ENCODE measurements around the gene SRXN1.
A peak's percentile ranks its signal among the peaks of the same experiment; 100 is the strongest.
"Not testable (repeated sequence)": the region's sequence is repeated elsewhere in the genome, so short reads cannot be mapped to it uniquely, and the experiment has no call there.

The SRXN1 gene

DNA sequence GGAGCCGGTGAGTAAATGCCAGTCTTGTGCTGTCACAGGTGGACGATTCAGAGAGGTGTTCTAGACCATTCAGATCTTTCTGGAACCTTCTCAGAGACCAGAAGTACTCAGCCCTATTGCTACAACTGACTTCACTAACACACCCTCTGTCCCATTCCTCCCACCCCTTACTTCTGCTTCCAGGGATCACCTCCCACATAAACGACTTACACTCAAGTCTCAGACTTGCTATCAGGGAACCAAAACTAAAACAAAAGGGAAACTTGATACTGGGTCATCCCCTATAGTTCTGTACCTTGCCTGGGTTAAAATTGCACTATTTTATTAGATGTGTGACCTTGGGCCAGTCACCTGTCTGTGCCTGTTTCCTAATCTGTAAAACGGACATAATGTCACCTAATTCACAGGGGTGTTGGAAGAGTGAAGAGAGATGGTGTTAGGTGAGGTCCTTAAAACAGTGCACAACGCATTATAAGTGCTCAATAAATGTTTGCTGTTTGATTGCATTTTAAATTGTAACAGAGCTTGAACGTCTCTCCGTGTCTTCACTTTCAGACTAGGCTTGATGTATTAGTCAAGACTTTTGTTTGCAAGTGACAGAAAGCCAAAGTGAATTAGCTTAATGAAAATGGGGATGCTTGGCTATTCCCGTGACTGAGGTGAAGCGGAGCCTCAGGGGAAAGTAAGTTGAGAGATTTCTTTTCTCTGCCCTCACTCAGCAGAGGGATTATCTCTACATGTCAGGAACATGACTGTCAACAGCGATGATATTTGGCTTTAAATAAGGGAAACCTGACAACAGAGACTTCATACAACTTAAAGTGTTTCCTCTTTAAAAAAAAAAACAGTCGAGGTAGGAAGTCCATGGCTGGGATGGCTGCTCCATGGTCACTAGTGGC is 3.0 kb upstream of the SRXN1 start:
- no peak for DNase-seq (ENCODE audit: low read depth)

DNA sequence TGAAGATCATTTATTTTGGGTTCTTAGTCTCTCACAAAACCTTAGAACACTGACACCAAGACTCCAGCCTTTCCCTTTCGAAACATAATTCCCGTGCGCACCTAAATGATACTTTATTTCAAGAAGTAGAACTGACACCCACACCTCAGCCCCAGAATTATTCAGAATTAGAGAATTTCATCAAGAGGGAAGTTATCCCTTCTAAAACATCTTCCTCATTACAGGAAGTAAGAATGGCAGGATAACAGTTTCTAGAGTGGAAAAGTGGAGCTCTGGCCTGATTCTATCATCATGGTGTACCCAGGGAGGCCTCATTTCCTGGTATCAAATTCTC is 1.4 kb upstream of the SRXN1 start:
- DNase-seq (ENCODE audit: low read depth), result no peak

- no peak for DNase-seq (ENCODE audit: low read depth)
Observed at GRCh38 chr20:653590-654416, 803 bp upstream of the SRXN1 start.

DNA sequence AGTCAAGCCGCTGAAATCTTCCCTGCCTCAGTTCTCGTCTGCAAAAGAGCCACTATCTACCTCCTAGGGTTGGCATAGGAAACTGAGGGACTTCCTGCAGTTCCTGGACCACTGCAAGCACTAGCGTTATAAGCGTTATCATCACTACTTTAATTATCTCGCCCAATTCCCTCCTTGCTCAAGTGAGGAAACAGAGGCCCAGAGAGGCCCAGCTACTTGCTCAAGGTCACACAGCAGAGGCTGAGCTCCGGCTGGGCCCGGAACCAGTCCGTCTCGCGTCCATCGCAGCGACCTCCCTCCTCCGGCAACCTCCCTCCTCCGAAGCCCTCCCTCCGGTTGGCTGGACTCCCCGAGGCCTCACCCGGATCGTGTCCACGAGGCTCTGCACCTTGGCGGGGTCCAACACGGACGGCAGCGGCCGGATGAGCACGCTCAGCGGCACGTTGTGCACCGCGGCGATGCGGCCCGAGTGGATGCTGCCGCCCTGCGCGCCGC is 338 bp downstream of the SRXN1 start:
- peak; percentile 53 for DNase-seq (ENCODE audit: low read depth)

DNA sequence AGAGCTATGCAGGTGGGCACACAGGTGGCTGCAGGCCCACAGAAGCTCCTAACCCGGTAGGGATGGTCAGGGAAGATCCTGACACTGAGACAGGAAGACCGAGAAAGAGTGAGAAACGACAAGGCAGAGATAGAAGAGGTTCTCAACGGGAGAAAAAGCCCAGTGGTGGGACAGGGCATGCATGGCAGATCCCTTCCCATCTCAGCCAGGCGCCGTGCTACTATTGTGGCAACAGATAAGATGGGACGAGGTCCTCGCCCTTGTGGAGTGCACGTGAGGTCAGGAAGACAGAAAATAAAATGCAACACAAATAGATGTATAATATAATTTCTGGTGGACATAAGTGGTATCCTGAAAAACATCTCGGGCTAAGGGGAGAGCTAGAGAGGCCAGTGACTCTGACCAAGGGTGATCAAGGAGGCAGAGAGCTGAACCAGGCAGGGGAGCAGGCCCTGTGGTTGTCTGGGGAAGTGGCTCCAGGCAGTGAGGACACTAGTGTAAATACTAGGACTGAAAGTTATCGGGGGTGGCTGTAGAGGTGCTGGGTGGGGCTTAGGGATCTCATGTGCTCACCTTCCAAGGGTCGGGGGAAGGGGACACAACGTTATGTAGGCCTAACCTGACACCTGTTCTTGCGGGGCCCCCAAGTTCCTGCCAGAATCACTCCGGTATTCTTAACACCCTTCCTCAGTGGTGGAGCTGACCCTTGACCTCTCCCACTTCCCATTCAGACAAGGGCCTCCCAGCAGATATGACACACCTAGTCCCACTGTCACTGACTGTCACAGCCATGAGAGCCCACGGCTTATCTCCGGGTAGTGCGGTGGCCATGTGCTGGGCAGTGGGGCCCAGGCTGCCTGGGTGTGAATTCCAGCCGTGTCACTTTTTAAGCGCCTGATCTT is 1.0 kb downstream of the SRXN1 start:
- no peak for DNase-seq (ENCODE audit: low read depth)

- no peak for DNase-seq (ENCODE audit: low read depth)
Observed at GRCh38 chr20:650954-651353, 2.0 kb downstream of the SRXN1 start.

DNA sequence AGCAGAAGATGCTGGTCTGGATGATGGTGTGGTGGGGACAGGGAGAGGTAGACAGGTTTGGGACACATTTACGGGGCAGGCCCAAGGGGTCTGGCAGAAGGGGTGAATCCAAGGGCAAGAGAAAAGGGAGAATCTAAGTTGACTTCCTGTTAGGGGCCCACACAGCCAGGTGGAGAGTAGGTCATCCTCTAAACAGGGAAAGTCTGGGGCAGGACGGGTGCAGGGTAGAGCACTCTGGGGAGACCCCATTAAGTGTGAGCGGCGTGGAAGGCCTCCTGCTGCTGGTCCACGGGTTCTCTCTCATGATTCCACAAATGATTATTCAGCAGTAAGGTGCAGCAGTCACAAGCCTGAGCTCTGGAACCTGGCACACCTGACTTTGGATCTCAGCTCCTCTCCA is 2.7 kb downstream of the SRXN1 start:
- DNase-seq (ENCODE audit: low read depth), result no peak

DNA sequence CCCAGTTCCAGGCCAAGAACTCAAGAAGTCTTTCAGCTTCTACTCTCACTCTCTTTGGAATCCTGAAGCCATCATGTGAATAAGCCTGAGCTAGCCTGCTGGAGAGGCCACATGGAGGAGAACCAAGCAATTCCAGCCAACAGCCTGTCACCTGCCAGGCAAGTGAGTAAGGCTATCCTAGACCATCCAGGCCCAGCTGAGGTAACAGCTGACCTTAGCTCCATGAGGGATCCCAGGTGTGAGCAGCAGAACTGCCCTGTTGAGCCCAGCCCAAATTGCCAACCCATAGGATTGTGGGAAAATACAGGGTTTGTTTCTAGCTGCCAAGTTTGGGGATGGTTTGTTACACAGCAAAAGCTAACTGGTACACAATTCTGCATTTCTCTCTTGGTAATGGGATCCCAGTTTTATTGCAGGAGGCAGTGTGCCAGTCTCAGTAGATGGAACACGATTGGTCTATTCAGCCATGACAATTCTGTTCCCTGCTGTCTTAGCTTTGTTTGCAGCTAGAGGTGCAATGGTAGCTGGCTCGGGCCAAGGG is 5.5 kb downstream of the SRXN1 start:
- no peak for DNase-seq (ENCODE audit: low read depth)

DNA sequence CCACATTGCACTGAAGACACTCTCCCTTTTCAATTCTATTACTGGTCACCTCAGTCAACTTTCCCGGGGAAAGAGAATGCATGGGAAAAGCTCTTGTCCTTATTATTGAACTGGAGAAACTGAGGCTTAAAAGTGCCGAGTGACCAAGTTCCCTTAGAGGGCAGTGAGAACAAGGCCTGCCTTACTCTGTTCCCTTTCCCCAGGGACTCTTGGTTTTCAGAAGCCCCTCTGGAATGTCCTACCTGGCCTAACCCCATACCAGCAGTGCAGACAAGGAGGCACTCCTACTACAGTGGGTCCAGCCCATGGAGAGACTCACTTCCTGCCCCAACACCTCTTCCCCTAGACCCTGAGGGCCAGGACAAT is 6.1 kb downstream of the SRXN1 start:
- DNase-seq (ENCODE audit: low read depth), result no peak

- no peak for DNase-seq (ENCODE audit: low read depth)
Observed at GRCh38 chr20:646107-646867, 6.7 kb downstream of the SRXN1 start.

GRCh38 chr20:645318-646106 is 7.5 kb downstream of the SRXN1 start:
- DNase-seq (ENCODE audit: low read depth), result peak; percentile 57

GRCh38 chr20:644692-645317 is 8.2 kb downstream of the SRXN1 start:
- no peak for DNase-seq (ENCODE audit: low read depth)

GRCh38 chr20:642398-643174 is 10.4 kb downstream of the SRXN1 start:
- DNase-seq (ENCODE audit: low read depth), result no peak

- DNase-seq (ENCODE audit: low read depth), result not testable (repeated sequence)
Observed at GRCh38 chr20:642013-642397, 11.0 kb downstream of the SRXN1 start.

- DNase-seq (ENCODE audit: low read depth), result peak; percentile 16
Observed at GRCh38 chr20:641516-641875, 11.5 kb downstream of the SRXN1 start.

GRCh38 chr20:640674-641515 is 12.1 kb downstream of the SRXN1 start:
- no peak for DNase-seq (ENCODE audit: low read depth)

- DNase-seq (ENCODE audit: low read depth), result no peak
Observed at GRCh38 chr20:638579-638978, 14.4 kb downstream of the SRXN1 start.

- DNase-seq (ENCODE audit: low read depth), result no peak
Observed at GRCh38 chr20:637559-637958, 15.4 kb downstream of the SRXN1 start.

Data from EH (cell line).